ENCODE data around the gene C5. TPM values are rescaled to one million over a fixed set of nuclear protein-coding genes. Genes with fewer than 3 reads are reported as not detected.

The C5 gene
- total RNA-seq, 1 experiment from 2014 or later: 0.66 TPM

- Histone ChIP-seq H3K9me3 (ENCODE audit: control insufficient read depth in 1 of 2, insufficient read depth in 1 of 2, low read depth in 1 of 2, low read length in 2 of 2) (no peaks in the 10 kb centered on the region), H3K79me2 (ENCODE audit: insufficient read depth, low read length) (no peaks in the 10 kb centered on the region)
- no peak for ATAC-seq
Measured at GRCh38 chr9:121029469-121029868, 20.6 kb downstream of the C5 start.

More at GRCh38 chr9:121029469-121029868, 20.6 kb downstream of the C5 start:
- TF ChIP-seq EZH2 (IDR thresholded peaks at IDR 0.05): no peak
- TF ChIP-seq TCF7L2 (IDR thresholded peaks at IDR 0.05; ENCODE audit: borderline replicate concordance, extremely low read depth, insufficient read depth, insufficient read length): no peak
- TF ChIP-seq ELF1 (IDR thresholded peaks at IDR 0.05; ENCODE audit: borderline replicate concordance, low read depth): no peak
- no peak for TF ChIP-seq POLR2A (IDR thresholded peaks at IDR 0.05; ENCODE audit: borderline replicate concordance, extremely low read depth, insufficient read depth, insufficient read length)
- TF ChIP-seq CEBPB (IDR thresholded peaks at IDR 0.05; ENCODE audit: low read depth): no peak
- TF ChIP-seq YY1 (IDR thresholded peaks at IDR 0.05; ENCODE audit: extremely low read depth, insufficient replicate concordance, low read depth, low read length): no peak
- TF ChIP-seq RAD21 (IDR thresholded peaks at IDR 0.05; ENCODE audit: low read depth): no peak
- TF ChIP-seq MAX (IDR thresholded peaks at IDR 0.05): no peak
- no peak for TF ChIP-seq SP1 (IDR thresholded peaks at IDR 0.05; ENCODE audit: low read depth)
- TF ChIP-seq FOSL1 (IDR thresholded peaks at IDR 0.05; ENCODE audit: low read depth): no peak
- no peak for TF ChIP-seq POLR2AphosphoS5 (IDR thresholded peaks at IDR 0.05; ENCODE audit: low read depth, low read length)
- no peak for TF ChIP-seq ATF3 (IDR thresholded peaks at IDR 0.05)
- no peak for TF ChIP-seq CTCF (IDR thresholded peaks at IDR 0.05 in 2 of 3, conservative IDR thresholded peaks at IDR 0.05 in 1 of 3; ENCODE audit: borderline replicate concordance in 1 of 3, insufficient read depth in 1 of 3, low read depth in 2 of 3, low read length in 2 of 3)
- no peak for TF ChIP-seq ZBTB33 (IDR thresholded peaks at IDR 0.05; ENCODE audit: extremely low read depth, insufficient replicate concordance, low read length)
- no peak for TF ChIP-seq CBX3 (IDR thresholded peaks at IDR 0.05; ENCODE audit: low read depth)
- TF ChIP-seq REST (IDR thresholded peaks at IDR 0.05; ENCODE audit: low read depth): no peak
- no peak for TF ChIP-seq EGR1 (IDR thresholded peaks at IDR 0.05; ENCODE audit: low read depth)
- no peak for TF ChIP-seq JUND (IDR thresholded peaks at IDR 0.05)
- Histone ChIP-seq H2AFZ (ENCODE audit: low read depth, low read length, poor library complexity, severe bottlenecking) (no peak overlapping the region), H3K36me3 (ENCODE audit: control insufficient read depth in 1 of 2, insufficient read depth in 2 of 2, low read length in 2 of 2) (no peaks in the 10 kb centered on the region), H3K27ac (ENCODE audit: low read depth, low read length) (no peak overlapping the region), H3K27me3 (ENCODE audit: insufficient read depth, low read length) (no peaks in the 10 kb centered on the region), H3K4me3 (replicated peaks in 1 of 2; ENCODE audit: low read depth in 1 of 2, low read length in 2 of 2) (no peak overlapping the region), H4K20me1 (ENCODE audit: insufficient read depth) (no peaks in the 10 kb centered on the region), H3K9me2 (ENCODE audit: insufficient read depth) (no peaks in the 10 kb centered on the region), H3K4me1 (ENCODE audit: control insufficient read depth in 1 of 2, insufficient read depth in 2 of 2, low read length in 2 of 2) (no peaks in the 10 kb centered on the region), H3K4me2 (ENCODE audit: low read length) (no peak overlapping the region), H3K9ac (ENCODE audit: low read length) (no peak overlapping the region)
- intact Hi-C loops (cut with micrococcal nuclease): no loop called here
- ChIA-PET CTCF (no interaction called here), POLR2A (interaction anchor here (0.6 kb wide), 1 partner anchor 101 kb away, joined by 3 read pairs; no protein-coding TSS in a partner anchor), RAD21 (ENCODE audit: low non-redundant PET in 1 of 2, low total read pairs in 2 of 2, uncharacterized antibody in 2 of 2, unreplicated experiment in 2 of 2) (no interaction called here)
- BruUV-seq (replicated peaks): no TSS peak
- DNase-seq (ENCODE audit: low read depth, low spot score): no peak

Data from HCT116 (cell line).